Kidney (tissue), 22 donors: ENCODE measurements around the gene AKAP11. TPM values are rescaled to one million over a fixed set of nuclear protein-coding genes. Genes with fewer than 3 reads are reported as not detected.

Experiments
- DNase-seq, 5 donors: peaks; one replicate each; pipeline ENCODE4 v3.0.0-alpha.2; 2013 to 2020
- FAIRE-seq: peaks from 2 replicates; lab custom pipeline; 2012; peaks lifted over from hg19 to GRCh38; lab: Jason Lieb, UNC
- H3K27ac ChIP-seq, 2 donors: one replicate each; pipeline ENCODE4 v1.7.0; 2013; ENCODE audit warnings: low read depth in 2 of 2, low read length in 2 of 2, inconsistent platforms in 1 of 2
- H3K27me3 ChIP-seq: one replicate; pipeline ENCODE4 v1.7.1; 2013; ENCODE audit warnings: low read length, inconsistent platforms; ENCODE audit not compliant: control insufficient read depth, insufficient read depth
- H3K36me3 ChIP-seq, 3 donors: one replicate each; pipeline versions ENCODE4 v1.7.0 to v1.7.1; 2013; ENCODE audit warnings: low read length in 3 of 3, control low read depth in 1 of 3, inconsistent platforms in 1 of 3; ENCODE audit not compliant: insufficient read depth in 3 of 3, control insufficient read depth in 2 of 3
- H3K4me1 ChIP-seq, 3 donors: one replicate each; pipeline versions ENCODE4 v1.7.0 to v1.7.1; 2013; ENCODE audit warnings: low read length in 3 of 3, inconsistent platforms in 1 of 3, low read depth in 1 of 3; ENCODE audit not compliant: control insufficient read depth in 2 of 3, insufficient read depth in 2 of 3
- H3K4me3 ChIP-seq, 3 donors: one replicate each; pipeline versions ENCODE4 v1.7.0 to v1.8.1; 2013; ENCODE audit warnings: low read length in 3 of 3, control low read depth in 1 of 3, inconsistent platforms in 1 of 3
- H3K9ac ChIP-seq, 3 donors: one replicate each; pipeline versions ENCODE4 v1.7.0 to v1.7.1; 2013; ENCODE audit warnings: low read length in 3 of 3, control low read depth in 1 of 3, inconsistent platforms in 1 of 3
- H3K9me3 ChIP-seq, 3 donors: one replicate each; pipeline versions ENCODE4 v1.7.0 to v1.7.1; 2013; ENCODE audit warnings: low read length in 3 of 3, control low read depth in 1 of 3, inconsistent platforms in 1 of 3; ENCODE audit not compliant: control insufficient read depth in 2 of 3, insufficient read depth in 1 of 3
- CTCF ChIP-seq: IDR thresholded peaks from 3 replicates; pipeline ENCODE4 v1.5.1; 2012; ENCODE audit warnings: mild to moderate bottlenecking, moderate library complexity, borderline replicate concordance; ENCODE audit not compliant: insufficient read depth; ENCODE audit errors: extremely low read depth
- intact Hi-C: fragments of 100-400 bp; cut with DNase I; formaldehyde crosslinking; loops from one replicate; pipeline ENCODE4 v1.11.1; 2022
- long read RNA-seq, 10 donors: library from polyadenylated mRNA in 1 of 10; unstranded in 1 of 10; transcript quantifications; one replicate each; pipeline ENCODE4 v2.0.0 and lab custom pipeline, GENCODE V29; 2021 to 2026
- polyA plus RNA-seq: library from polyadenylated mRNA; stranded (reverse); fragments of 350-450 nt; fragmentation: Illumina TruSeq; extraction: RNeasy Lipid Tissue Mini Kit (QIAGEN cat#74804); gene quantifications from one replicate; pipeline ENCODE4 v1.2.3, GENCODE V29; 2014; ENCODE audit warnings: low read depth, low replicate concordance; ENCODE audit not compliant: insufficient read depth
- total RNA-seq: library from RNA; stranded (reverse); fragmentation: NEBNext Ultra II Directional; extraction: Animal tissue kit (Norgen Biotek cat#: 25700); gene quantifications from one replicate; pipeline ENCODE4 v1.2.1, GENCODE V29; 2021
- donor health status: control.
- donor health status: control.
- donor health status: control.
- donor health status: control.
- donor health status: control.
- donor health status: DM: yes; HTN: yes; CAD: no.
- donor health status: Normal renal cell carcinoma (clear cell type).

The AKAP11 gene, protein sequence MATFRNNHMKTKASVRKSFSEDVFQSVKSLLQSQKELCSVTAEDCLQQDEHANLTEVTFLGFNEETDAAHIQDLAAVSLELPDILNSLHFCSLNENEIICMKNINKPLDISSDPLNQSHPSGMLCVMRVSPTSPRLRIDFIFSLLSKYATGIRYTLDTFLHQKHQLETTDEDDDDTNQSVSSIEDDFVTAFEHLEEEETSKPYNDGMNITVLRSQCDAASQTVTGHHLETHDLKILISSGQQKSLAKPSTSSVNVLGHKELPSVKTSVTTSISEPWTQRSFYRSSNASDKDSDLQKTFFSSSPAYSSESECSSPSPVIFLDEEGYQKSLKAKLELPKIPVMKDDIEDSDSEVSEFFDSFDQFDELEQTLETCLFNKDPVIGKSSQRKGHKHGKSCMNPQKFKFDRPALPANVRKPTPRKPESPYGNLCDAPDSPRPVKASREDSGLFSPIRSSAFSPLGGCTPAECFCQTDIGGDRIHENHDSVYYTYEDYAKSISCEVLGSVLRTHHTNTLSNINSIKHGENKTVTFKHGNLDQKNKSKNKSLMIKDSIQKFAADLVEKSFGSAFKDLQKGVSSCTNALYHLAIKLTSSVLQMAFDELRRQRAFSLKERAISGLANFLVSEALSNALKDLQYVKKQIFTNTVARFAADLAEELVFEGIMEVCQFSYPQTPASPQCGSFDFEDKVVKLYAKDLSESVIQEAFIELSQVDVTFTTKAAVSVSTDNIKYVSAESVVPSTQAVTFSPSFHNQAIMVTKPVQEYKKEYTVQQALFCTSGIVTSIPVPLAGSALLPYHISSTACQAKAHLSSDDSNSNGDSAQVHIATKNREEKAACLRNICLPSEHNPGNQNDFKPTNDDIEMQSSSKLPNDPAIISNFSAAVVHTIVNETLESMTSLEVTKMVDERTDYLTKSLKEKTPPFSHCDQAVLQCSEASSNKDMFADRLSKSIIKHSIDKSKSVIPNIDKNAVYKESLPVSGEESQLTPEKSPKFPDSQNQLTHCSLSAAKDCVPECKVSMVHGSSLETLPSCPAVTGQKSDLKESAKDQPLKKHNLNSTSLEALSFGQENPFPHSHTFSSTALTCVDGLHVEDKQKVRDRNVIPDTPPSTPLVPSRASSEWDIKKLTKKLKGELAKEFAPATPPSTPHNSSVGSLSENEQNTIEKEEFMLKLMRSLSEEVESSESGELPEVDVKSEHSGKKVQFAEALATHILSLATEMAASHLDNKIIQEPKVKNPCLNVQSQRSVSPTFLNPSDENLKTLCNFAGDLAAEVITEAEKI (N-terminal part only)
- total RNA-seq: 35.2 TPM
- polyA plus RNA-seq: 4.9 TPM
- long read RNA-seq, donor 1: 0 reads
- long read RNA-seq, donor 2, partial matches to known transcripts: 6 of 6 reads
- long read RNA-seq, donor 2, other reads (novel, unspliced or antisense): 0 of 6 reads
- long read RNA-seq, donor 3, partial matches to known transcripts: 6 of 6 reads
- long read RNA-seq, donor 3, other reads (novel, unspliced or antisense): 0 of 6 reads
- long read RNA-seq, donor 4, partial matches to known transcripts: 6 of 6 reads
- long read RNA-seq, donor 4, other reads (novel, unspliced or antisense): 0 of 6 reads
- long read RNA-seq, donor 5: 0 reads
- long read RNA-seq, donor 6: 0 reads
- long read RNA-seq, donor 7, partial matches to known transcripts: 0 of 4 reads
- long read RNA-seq, donor 7, other reads (novel, unspliced or antisense): 4 of 4 reads
- long read RNA-seq, donor 8, partial matches to known transcripts: 12 of 12 reads
- long read RNA-seq, donor 8, other reads (novel, unspliced or antisense): 0 of 12 reads
- long read RNA-seq, donor 9: 0 reads
- long read RNA-seq, donor 10, partial matches to known transcripts: 11 of 11 reads
- long read RNA-seq, donor 10, other reads (novel, unspliced or antisense): 0 of 11 reads

GRCh38 chr13:42272115-42272803 is at the start of gene AKAP11:
TSS of gene AKAP11 (plus strand) at chr13:42272152. CDS start at chr13:42286349, 14,197 bp downstream.
- intact Hi-C loops: no loop called here
- Histone ChIP-seq H3K9me3 (no peaks in the 10 kb centered on the region), H3K27me3 (no peaks in the 10 kb centered on the region), H3K4me3 (peak within 1 kb of the TSS; percentile 72 to 93 (median 80)), H3K9ac (peak within 1 kb of the TSS; percentile 37 to 79 (median 73)), H3K36me3 (no peaks in the 10 kb centered on the region), H3K27ac (peak within 1 kb of the TSS; percentile 81 to 86), H3K4me1 (peaks cover 0 to 5% (median 4%) of the 10 kb centered on the region in 3 donors)
- FAIRE-seq (no peak), DNase-seq (peak in 4 of 5 donors; percentile 80 to 90 (median 86))
- no peak for TF ChIP-seq CTCF

GRCh38 chr13:42223681-42224080 is 48.3 kb upstream of the AKAP11 start:
- TF ChIP-seq CTCF: no peak
- H3K4me3 ChIP-seq: no peak overlapping the region
- H3K27me3 ChIP-seq: no peaks in the 10 kb centered on the region
- peaks cover 0 to 10% (median 6%) of the 10 kb centered on the region in 3 donors for H3K36me3 ChIP-seq
- DNase-seq (no peak), FAIRE-seq (no peak)
- no peak overlapping the region for H3K9ac ChIP-seq
- no peaks in the 10 kb centered on the region for H3K4me1 ChIP-seq
- no peak overlapping the region for H3K27ac ChIP-seq
- no peaks in the 10 kb centered on the region for H3K9me3 ChIP-seq
- intact Hi-C loops: no loop called here
